Measurements from ENCODE around the gene MLLT3. TPM values are rescaled to one million over a fixed set of nuclear protein-coding genes. Genes with fewer than 3 reads are reported as not detected.

Gene MLLT3
- total RNA-seq, 1 donor from 2014 or later = 7.7 TPM

- H3K4me3 Mint-ChIP-seq (ENCODE audit: unreplicated experiment) = no peak overlapping the region
- no peaks in the 10 kb centered on the region for H3K9me3 Mint-ChIP-seq (ENCODE audit: low read depth)
- H3K4me1 Mint-ChIP-seq (ENCODE audit: low read depth) = peaks cover 27% of the 10 kb centered on the region
- no peak for DNase-seq (ENCODE audit: low spot score)
- no peak overlapping the region for H3K27ac Mint-ChIP-seq (ENCODE audit: unreplicated experiment)
- H3K36me3 Mint-ChIP-seq (ENCODE audit: low read depth) = peaks cover 2% of the 10 kb centered on the region
- H3K27me3 Mint-ChIP-seq (ENCODE audit: low read depth) = peaks cover 3% of the 10 kb centered on the region
- no peak for TF ChIP-seq CTCF (IDR thresholded peaks at IDR 0.05)
Observed at GRCh38 chr9:20303066-20303465, 319.2 kb downstream of the MLLT3 start.

GRCh38 chr9:20302197-20302596 lies 320.1 kb downstream of the MLLT3 start:
- TF ChIP-seq CTCF (IDR thresholded peaks at IDR 0.05) = no peak

GRCh38 chr9:20300430-20301115 lies 321.7 kb downstream of the MLLT3 start:
- H3K27me3 Mint-ChIP-seq (ENCODE audit: low read depth) = peaks cover 3% of the 10 kb centered on the region
- DNase-seq (ENCODE audit: low spot score) = no peak
- no peak overlapping the region for H3K4me3 Mint-ChIP-seq (ENCODE audit: unreplicated experiment)
- no peak overlapping the region for H3K27ac Mint-ChIP-seq (ENCODE audit: unreplicated experiment)
- no peak for TF ChIP-seq CTCF (IDR thresholded peaks at IDR 0.05)
- no peaks in the 10 kb centered on the region for H3K9me3 Mint-ChIP-seq (ENCODE audit: low read depth)
- H3K4me1 Mint-ChIP-seq (ENCODE audit: low read depth) = peaks cover 28% of the 10 kb centered on the region
- H3K36me3 Mint-ChIP-seq (ENCODE audit: low read depth) = peaks cover 2% of the 10 kb centered on the region

More at GRCh38 chr9:20302197-20302596, 320.1 kb downstream of the MLLT3 start:
- no peak for DNase-seq (ENCODE audit: low spot score)
- Mint-ChIP-seq H3K9me3 (ENCODE audit: low read depth) (no peaks in the 10 kb centered on the region), H3K27me3 (ENCODE audit: low read depth) (peaks cover 3% of the 10 kb centered on the region), H3K36me3 (ENCODE audit: low read depth) (peaks cover 2% of the 10 kb centered on the region), H3K4me1 (ENCODE audit: low read depth) (peaks cover 27% of the 10 kb centered on the region), H3K27ac (ENCODE audit: unreplicated experiment) (no peak overlapping the region), H3K4me3 (ENCODE audit: unreplicated experiment) (no peak overlapping the region)

- peaks cover 3% of the 10 kb centered on the region for H3K27me3 Mint-ChIP-seq (ENCODE audit: low read depth)
- peaks cover 2% of the 10 kb centered on the region for H3K36me3 Mint-ChIP-seq (ENCODE audit: low read depth)
- DNase-seq (ENCODE audit: low spot score) = no peak
- no peak for TF ChIP-seq CTCF (IDR thresholded peaks at IDR 0.05)
- peak overlapping the region; percentile 8 for H3K27ac Mint-ChIP-seq (ENCODE audit: unreplicated experiment)
- peaks cover 28% of the 10 kb centered on the region for H3K4me1 Mint-ChIP-seq (ENCODE audit: low read depth)
- H3K9me3 Mint-ChIP-seq (ENCODE audit: low read depth) = peaks cover 2% of the 10 kb centered on the region
- no peak overlapping the region for H3K4me3 Mint-ChIP-seq (ENCODE audit: unreplicated experiment)
Observed at GRCh38 chr9:20297646-20298084, 324.6 kb downstream of the MLLT3 start.

GRCh38 chr9:20295555-20295954 lies 326.7 kb downstream of the MLLT3 start:
- Mint-ChIP-seq H3K36me3 (ENCODE audit: low read depth) (no peaks in the 10 kb centered on the region), H3K9me3 (ENCODE audit: low read depth) (peaks cover 5% of the 10 kb centered on the region), H3K4me3 (ENCODE audit: unreplicated experiment) (no peak overlapping the region), H3K27ac (ENCODE audit: unreplicated experiment) (no peak overlapping the region), H3K27me3 (ENCODE audit: low read depth) (peaks cover under 1% of the 10 kb centered on the region), H3K4me1 (ENCODE audit: low read depth) (peaks cover 24% of the 10 kb centered on the region)
- DNase-seq (ENCODE audit: low spot score) = no peak
- no peak for TF ChIP-seq CTCF (IDR thresholded peaks at IDR 0.05)
